ENCODE results near the gene C4A.
"Not testable (repeated sequence)": the region's sequence is repeated elsewhere in the genome, so short reads cannot be mapped to it uniquely, and the experiment has no call there.

Gene C4A

GRCh38 chr6:32037136-32037535 lies 55.3 kb downstream of the C4A start:
- DNase-seq, result not testable (repeated sequence)

DNA sequence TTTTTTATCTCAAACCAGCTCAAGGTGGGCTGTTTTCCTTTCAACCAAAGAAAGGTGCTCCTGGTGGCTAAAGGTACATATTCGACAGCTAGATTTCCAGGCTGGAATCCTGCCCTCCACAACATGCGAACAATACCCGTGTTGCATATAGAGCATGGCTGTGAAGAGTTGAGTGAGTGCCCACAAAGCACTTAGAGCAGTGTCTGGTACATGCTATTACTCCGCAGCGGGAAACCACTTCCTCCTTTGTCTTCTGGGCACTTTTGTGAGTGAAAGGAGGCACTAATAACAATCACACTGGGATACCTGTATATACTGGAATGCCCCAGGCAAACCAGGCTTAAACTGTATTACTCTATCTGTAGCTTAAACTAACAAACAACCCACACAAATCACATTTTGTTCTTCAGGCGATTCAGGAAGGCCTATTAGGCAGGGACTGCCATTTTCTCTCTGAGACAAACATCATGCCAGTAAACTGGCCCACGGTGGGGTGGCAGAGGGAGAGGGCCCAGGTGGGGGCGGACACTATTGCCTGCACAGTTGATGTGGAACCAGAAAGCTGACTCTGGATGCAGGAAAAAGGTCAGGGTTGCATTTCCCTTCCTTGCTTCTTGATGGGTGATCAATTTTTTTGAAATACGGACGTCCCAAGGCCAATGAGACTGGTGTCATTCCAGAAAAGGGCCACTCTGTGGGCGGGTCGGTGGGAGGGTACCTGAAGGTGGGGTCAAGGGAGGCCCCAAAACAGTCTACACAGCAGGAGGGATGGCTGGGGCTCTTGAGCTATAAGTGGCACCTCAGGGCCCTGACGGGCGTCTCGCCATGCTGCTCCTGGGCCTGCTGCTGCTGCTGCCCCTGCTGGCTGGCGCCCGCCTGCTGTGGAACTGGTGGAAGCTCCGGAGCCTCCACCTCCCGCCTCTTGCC lies 56.0 kb downstream of the C4A start, which contains the start of gene CYP21A2:
Gene CYP21A2 (plus strand): TSS at position 818 of the 927 bp plus-strand sequence. CDS start 8 bp downstream, at position 826.
- DNase-seq, result not testable (repeated sequence)

DNA sequence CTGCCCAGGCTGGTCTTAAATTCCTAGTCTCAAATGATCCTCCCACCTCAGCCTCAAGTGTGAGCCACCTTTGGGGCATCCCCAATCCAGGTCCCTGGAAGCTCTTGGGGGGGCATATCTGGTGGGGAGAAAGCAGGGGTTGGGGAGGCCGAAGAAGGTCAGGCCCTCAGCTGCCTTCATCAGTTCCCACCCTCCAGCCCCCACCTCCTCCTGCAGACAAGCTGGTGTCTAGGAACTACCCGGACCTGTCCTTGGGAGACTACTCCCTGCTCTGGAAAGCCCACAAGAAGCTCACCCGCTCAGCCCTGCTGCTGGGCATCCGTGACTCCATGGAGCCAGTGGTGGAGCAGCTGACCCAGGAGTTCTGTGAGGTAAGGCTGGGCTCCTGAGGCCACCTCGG lies 57.0 kb downstream of the C4A start:
- DNase-seq, result not testable (repeated sequence)

DNA sequence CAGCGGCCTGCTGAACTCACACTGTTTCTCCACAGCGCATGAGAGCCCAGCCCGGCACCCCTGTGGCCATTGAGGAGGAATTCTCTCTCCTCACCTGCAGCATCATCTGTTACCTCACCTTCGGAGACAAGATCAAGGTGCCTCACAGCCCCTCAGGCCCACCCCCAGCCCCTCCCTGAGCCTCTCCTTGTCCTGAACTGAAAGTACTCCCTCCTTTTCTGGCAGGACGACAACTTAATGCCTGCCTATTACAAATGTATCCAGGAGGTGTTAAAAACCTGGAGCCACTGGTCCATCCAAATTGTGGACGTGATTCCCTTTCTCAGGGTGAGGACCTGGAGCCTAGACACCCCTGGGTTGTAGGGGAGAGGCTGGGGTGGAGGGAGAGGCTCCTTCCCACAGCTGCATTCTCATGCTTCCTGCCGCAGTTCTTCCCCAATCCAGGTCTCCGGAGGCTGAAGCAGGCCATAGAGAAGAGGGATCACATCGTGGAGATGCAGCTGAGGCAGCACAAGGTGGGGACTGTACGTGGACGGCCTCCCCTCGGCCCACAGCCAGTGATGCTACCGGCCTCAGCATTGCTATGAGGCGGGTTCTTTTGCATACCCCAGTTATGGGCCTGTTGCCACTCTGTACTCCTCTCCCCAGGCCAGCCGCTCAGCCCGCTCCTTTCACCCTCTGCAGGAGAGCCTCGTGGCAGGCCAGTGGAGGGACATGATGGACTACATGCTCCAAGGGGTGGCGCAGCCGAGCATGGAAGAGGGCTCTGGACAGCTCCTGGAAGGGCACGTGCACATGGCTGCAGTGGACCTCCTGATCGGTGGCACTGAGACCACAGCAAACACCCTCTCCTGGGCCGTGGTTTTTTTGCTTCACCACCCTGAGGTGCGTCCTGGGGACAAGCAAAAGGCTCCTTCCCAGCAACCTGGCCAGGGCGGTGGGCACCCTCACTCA lies 57.7 kb downstream of the C4A start:
- not testable (repeated sequence) for DNase-seq

DNA sequence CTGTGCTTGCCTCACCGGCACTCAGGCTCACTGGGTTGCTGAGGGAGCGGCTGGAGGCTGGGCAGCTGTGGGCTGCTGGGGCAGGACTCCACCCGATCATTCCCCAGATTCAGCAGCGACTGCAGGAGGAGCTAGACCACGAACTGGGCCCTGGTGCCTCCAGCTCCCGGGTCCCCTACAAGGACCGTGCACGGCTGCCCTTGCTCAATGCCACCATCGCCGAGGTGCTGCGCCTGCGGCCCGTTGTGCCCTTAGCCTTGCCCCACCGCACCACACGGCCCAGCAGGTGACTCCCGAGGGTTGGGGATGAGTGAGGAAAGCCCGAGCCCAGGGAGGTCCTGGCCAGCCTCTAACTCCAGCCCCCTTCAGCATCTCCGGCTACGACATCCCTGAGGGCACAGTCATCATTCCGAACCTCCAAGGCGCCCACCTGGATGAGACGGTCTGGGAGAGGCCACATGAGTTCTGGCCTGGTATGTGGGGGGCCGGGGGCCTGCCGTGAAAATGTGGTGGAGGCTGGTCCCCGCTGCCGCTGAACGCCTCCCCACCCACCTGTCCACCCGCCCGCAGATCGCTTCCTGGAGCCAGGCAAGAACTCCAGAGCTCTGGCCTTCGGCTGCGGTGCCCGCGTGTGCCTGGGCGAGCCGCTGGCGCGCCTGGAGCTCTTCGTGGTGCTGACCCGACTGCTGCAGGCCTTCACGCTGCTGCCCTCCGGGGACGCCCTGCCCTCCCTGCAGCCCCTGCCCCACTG lies 58.6 kb downstream of the C4A start:
- not testable (repeated sequence) for DNase-seq

DNA sequence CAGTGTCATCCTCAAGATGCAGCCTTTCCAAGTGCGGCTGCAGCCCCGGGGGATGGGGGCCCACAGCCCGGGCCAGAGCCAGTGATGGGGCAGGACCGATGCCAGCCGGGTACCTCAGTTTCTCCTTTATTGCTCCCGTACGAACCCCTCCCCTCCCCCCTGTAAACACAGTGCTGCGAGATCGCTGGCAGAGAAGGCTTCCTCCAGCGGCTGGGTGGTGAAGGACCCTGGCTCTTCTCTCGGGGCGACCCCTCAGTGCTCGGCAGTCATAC lies 59.1 kb downstream of the C4A start:
- not testable (repeated sequence) for DNase-seq

GRCh38 chr6:32041385-32041784 lies 59.5 kb downstream of the C4A start:
- not testable (repeated sequence) for DNase-seq

- not testable (repeated sequence) for DNase-seq
Observed at GRCh38 chr6:32042276-32042675, 60.4 kb downstream of the C4A start.

- not testable (repeated sequence) for DNase-seq
Observed at GRCh38 chr6:32043589-32044380, 61.9 kb downstream of the C4A start.

GRCh38 chr6:32044916-32045315 lies 63.1 kb downstream of the C4A start:
- DNase-seq, result not testable (repeated sequence)

- DNase-seq, result no peak
Observed at GRCh38 chr6:32045811-32046449, 64.1 kb downstream of the C4A start.

DNA sequence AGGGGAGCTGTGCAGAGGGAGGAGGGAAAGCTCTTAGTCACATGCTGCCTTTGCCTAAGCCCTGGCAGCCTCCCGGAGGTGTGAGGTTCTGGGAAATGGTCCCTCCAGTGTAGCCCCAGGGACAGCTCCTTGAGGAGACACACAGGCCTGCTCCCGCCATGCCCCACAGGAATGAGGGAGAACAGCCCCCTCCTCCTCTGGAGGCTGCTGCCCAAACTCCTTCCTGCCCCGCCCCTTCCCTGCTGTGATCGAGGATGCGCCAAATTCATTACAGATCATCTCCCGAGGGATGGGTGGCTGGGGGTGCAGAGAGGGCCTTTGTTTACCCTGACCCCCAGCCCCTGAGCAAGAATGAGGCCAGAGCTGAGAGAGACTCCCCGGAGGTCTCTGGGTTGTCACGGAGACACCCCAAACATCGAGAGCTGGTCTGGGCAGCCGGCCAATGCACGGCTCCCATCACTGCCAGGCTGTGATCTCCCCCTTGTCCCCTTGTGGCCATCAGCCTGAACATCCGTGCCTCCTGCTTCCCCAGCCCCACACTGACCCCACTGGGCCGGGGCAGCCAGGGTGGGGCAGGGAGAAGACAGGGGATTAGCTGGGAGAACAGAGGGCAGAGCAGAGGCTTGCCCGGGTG lies 64.7 kb downstream of the C4A start:
- no peak for DNase-seq

DNA sequence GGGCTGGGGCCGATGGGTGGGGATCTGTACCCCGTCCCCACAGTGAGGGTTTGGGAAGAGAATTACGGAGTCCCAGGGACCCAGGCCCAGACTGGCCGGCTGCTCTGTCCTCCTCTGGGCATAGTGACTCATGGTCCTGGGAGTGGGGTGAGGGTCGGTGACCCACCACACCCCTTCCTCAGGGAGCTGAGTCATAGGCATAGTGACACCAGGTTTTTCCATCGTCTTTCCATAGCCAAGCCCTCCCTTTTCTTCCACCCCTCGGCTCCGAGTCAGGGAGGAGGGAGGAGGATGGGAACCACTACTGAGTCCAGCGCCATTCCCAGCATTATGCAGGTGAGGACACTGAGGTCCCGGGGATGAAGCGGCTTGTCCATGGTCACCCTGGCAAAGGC lies 65.2 kb downstream of the C4A start:
- no peak for DNase-seq

- no peak for DNase-seq
Observed at GRCh38 chr6:32047539-32047854, 65.6 kb downstream of the C4A start.

DNA sequence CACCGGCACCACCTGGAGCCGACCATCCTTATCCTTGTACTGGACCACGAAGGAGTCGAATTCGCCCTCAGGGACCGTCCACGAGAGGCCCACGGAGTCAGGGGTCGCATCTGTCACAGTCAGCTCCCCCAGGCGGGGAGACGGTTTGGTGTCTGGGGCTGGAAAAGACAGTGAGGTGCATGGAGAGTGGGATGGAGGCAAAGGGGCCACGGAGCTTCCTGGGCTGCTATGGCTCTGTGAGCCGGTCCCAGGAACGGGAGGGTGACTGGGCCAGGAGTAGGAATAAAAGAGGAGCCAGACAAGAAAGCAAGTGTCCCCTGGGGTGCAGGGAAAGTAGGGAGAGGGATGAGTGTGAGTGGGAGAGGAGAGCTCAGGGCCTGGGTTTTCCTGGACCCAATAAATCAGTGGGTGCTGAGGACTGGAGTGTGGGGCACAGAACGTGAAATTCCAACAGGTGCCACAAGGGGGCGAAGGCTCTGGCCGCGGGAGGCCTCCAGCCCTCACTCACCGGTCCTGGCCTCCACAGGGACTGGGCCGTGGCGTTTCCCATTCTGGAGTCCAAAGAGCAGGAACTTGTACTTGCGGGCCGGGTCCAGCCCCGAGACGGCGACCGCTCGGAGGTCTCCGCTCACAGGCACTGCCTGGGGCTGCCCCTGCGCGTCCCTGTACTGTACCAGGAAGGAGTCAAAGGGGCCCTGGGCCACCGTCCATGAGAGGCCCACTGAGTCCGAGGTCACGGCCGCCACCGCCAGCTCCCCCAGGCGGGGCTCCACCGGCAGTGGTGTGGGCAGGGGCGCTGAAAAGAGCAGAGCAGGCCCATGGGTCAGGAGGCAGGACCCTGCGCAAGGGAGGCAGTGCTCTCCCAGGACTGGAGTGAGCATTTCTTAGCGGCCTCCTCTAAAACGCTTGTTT lies 66.3 kb downstream of the C4A start:
- DNase-seq, result peak; percentile 73

DNA sequence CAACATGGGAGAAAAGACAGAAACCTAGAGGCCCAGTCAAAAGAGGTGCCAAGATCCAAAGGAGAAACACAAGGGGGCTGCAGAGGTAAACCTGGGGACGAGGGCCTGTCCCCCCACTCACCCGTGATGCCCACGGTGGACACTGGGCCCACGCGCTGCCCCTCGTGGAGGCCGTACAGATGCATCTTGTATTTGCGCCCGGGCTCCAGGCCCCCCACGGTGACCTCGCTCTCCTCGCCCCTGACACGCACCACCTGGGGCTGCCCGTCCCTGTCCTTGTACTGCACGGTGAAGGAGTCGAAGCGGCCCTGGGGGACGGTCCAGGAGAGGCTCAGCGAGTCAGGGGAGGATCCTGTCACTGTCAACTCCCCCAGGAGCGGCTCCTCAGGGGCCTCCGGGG lies 67.3 kb downstream of the C4A start:
- DNase-seq, result not testable (repeated sequence)

GRCh38 chr6:32049736-32050135 lies 67.9 kb downstream of the C4A start:
- DNase-seq, result not testable (repeated sequence)

DNA sequence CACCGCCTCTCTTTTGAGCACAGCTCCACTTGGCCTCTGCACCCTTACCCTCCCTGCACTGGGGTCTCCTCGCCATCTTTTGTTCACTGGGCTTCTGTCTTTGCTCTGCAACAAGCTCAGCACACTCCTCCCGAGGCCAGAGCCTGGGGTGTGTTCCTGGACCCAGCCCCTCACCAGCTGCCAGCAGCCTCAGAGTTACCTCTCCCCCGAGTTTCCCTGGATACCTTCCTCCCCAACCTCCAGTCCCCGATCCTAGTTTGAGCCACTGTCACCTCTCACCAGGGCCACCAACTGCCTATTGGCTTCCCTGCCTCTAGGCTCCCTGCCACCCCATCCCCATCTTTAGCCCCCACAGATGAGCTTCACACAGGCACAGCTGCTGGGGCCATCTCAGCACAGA lies 68.7 kb downstream of the C4A start:
- DNase-seq, result no peak
